Adipose tissue (tissue), 3 donors: ENCODE data around the gene NBDY. TPM values are rescaled to one million over a fixed set of nuclear protein-coding genes. Genes with fewer than 3 reads are reported as not detected.

ENCODE experiments used
- H3K27ac ChIP-seq: one replicate; pipeline ENCODE4 v1.5.1; 2013; ENCODE audit warnings: low read depth, low read length
- WGBS, 3 donors: extraction: QIAGEN DNeasy Blood & Tissue Kit; methylation state at CpG; one replicate each; pipeline ENCODE4 v1.1.7; 2013; 5-methylcytosine and 5-hydroxymethylcytosine counted together
- polyA plus RNA-seq, 3 donors: library from polyadenylated mRNA; stranded (reverse); fragments of 200-250 nt; gene quantifications; one replicate each; pipeline ENCODE4 v1.2.3, GENCODE V29; 2013
- donor health status: healthy with polysubstance abuse.
- donor health status: Bipolar disorder and iron deficiency.
- donor health status: healthy.

Gene NBDY
- polyA plus RNA-seq, 3 donors, result 8.1 to 47.9 (median 17.9) TPM

DNA sequence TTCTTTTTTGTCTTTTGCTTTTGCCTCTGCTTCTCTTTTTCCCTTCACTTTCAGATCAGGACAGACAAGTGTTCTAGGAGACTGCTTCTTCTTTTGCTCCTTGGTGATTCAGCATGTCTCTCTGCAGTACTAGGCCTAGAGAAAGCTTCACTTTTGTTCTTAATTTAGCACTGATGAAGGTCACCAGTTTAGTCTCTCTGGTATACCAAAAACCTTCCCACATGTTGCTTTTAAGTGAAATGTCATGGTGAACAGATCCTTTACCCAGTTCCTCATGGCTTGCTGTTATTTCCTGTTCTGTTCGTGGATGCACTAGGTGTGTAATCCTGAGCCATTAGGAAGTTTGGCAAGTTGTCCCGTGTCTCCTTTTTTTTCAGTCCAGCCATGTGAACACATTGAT, 53.3 kb downstream of the NBDY start:
- H3K27ac ChIP-seq, result no peak overlapping the region
- 12 to 64% (median 12%) methylated on average over 2 of the region's 2 CpGs for WGBS, 3 donors

DNA sequence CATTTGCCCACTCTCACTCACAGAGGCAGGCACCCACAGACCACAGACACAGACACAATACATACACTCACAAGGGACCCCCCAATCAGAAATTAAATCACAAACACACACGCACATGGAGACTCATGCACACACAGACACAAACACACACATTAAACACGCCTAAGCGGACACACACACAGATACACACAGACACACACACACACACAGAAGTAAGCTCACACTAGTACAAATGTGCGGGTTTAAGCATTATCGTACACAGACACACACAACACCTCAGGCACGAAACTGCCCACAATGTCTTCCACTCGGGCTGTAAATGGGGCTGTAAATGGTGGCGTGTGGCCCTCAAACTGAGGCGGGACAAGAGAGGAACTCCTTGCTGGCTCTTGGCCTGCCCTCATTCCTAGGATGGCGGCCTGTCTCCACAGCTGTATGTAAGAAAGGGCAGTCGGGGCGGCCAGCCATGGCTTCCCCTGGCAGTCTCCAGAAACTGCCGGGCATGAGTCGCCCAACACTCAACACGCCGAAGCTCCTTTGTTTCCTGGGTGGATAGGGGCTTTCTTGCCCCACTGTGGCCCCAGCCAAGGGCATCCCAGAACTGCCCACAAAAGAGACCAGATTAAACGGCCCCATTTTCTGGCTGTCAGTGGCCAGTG, 53.9 kb downstream of the NBDY start:
- WGBS, 3 donors, result 55 to 96% (median 93%) methylated on average over 16 to 17 of the region's 17 CpGs
- H3K27ac ChIP-seq, result no peak overlapping the region

DNA sequence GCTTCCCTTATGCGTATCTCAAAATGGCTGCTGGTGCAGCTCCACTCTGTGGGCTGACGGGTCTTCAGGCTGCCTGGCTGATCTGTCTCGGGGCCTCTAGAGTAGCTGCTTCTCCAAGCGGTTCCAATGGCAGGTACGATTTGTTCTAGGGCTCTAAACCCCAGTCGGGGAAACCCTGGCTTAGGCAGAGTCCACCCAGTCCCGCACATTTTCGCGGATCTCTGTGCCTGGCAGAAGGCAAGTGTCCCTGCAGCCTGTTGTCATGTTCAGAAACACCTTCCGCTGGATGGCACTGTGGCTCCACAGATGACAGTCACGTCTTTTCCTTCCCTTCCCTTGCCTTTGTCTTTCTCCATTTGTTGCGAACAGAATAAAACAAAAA, 54.4 kb downstream of the NBDY start:
- 49 to 96% (median 95%) methylated on average over 11 to 12 of the region's 12 CpGs for WGBS, 3 donors

DNA sequence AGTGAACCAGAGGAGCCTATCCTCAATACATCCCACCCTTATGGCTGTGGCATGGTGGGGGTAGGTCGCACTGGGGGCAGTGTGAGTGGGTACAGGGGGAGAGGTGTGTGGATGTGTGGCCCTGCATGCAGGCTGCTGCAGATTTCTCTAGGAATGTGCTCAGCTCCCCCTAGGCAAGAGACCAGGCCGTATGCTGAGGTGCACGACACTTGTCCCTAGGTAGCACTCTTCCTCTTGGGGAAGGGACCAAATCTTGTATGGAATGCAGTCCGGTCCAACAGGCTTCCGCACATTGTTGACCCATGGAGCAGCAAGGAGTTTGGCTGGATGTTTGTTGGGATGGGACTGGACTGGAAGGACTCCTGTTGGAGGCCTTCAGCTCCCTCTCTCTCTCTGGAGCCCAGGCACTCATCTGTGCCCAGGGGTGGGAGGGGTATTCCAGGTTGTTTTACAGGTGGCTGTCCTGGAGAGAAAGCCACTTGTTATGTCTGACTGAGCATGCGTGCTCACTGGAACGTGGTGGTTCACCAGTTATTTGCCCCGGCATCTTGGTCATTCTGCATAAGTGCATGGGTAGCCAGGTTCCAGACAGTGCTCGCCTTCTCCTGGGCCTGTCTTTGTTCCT, 55.1 kb downstream of the NBDY start:
- no peak overlapping the region for H3K27ac ChIP-seq
- WGBS, 3 donors, result 83 to 99% (median 95%) methylated on average over 9 of the region's 9 CpGs

More for the DNA sequence above, 54.4 kb downstream of the NBDY start:
- H3K27ac ChIP-seq, result no peak overlapping the region

DNA sequence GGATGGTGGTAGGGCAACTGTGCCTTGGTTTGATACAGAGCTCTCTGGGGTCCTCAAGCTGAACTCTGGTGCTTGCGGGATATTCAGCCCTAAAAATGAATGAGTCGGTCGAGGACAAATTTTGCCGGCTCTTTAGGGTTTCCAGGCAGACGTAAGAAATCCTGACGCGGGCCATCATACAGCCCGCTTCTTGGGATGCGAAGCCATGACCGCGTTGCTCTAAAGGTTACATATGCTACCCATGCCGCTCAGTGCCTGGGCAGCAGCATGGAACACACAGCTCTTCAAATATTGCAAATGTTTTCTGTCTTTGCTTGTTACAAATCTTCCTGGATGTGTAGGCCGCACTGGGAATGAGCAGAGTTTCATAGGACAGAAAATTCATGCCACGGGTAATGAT, 55.6 kb downstream of the NBDY start:
- WGBS, 3 donors, result 96 to 98% (median 97%) methylated on average over 14 of the region's 14 CpGs
- no peak overlapping the region for H3K27ac ChIP-seq

DNA sequence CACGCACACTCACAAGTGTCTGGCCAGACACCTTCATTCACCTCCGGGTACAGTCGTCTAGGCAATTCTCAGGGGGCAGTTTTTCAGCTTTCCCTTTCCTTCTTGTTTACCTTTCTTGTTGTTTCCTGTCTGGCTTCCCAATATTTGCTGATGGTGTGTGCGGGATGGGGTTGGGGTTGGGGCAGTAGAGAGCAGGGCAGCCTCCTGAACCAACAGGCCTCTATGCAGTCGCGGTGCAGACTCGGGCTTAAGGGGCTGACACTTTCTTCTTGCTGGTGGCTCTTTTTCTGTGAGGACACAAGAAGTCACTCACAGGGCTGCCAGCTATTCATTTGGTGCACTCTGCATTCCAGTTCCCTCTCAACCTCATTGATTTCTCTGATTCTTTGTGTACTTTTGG, 56.4 kb downstream of the NBDY start:
- no peak overlapping the region for H3K27ac ChIP-seq
- 66 to 89% (median 84%) methylated on average over 7 of the region's 7 CpGs for WGBS, 3 donors

DNA sequence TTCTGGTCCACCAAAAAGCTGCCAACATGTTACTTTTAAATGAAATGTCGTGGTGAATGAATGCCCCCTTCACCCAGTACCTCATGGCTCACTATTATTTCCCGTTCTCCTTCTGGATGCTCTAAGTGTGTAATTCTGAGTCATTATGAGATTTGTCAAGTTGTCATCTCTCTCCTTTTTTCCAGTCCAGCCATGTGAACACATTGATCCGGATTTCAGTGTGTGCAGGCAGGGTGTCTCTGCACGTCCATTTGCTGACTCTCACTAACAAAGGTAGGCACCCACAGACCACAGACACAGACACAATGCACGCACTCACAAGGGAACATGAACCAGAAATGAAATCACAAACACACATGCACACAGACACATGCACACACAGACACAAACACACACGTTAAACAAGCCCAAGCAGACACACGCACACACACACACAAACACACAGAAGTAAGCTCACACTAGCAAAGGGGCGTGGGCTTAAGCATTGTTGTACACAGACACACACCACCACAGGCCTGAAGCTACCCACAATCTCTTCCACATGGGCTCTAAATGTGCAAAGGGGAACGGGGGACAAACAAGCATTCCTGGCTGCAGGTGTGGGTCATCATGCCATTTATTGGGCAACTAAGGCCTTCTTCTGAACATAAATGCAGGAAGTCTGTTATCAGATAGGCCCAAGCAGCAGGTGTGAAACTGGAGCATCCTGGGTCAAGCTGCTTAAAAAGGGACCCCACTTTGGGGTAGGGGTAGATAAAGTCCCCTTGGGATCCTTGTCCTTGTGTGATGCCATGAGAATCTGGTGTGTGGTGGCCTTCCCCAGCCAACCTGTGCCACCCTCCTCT, 58.1 kb downstream of the NBDY start:
- 77 to 90% (median 88%) methylated on average over 9 of the region's 9 CpGs for WGBS, 3 donors
- no peak overlapping the region for H3K27ac ChIP-seq

DNA sequence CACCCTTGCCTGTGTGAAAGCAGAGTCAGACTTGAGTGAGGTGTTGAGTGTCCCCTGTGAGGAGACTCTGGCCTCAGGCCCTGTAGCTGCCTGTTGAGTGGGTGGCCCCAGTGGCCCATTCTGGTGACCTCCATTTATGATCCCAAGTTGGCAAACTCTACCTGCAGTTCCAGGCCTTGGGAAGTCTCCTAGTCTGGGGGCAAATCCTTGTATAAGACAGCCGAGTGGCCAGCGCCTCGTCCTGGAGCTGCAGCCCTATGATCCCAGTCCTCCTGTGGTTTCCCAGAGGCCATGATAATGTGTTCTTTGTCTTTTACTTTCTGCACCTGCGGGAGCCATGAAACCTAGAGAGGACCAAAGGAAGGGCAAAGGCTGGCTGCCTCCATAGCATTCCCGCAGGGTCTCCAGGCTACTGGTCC, 58.7 kb downstream of the NBDY start:
- H3K27ac ChIP-seq, result no peak overlapping the region
- WGBS, 3 donors, result 88 to 100% (median 97%) methylated on average over 5 of the region's 5 CpGs

DNA sequence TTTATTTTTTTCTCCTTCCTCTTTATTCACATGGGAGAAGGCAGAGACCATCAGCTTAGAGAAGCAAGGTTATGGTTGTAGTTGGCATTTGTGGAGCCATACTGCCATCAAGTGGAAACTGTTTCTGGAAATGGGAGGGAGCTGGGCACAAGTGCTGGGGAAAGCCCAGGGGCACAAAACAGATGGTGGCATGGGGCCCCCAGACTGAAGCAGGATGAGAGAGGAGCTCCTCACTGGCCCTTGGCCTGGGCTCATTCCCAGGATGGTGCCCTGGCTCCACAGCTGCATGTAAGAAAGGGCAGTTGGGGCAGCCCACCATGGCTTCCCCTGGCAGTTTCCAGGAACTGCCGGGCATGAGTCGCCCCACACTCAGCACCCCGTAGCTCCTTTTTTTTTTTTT, 59.2 kb downstream of the NBDY start:
- H3K27ac ChIP-seq, result no peak overlapping the region
- 42 to 49% (median 44%) methylated on average over 2 to 3 of the region's 3 CpGs for WGBS, 3 donors

DNA sequence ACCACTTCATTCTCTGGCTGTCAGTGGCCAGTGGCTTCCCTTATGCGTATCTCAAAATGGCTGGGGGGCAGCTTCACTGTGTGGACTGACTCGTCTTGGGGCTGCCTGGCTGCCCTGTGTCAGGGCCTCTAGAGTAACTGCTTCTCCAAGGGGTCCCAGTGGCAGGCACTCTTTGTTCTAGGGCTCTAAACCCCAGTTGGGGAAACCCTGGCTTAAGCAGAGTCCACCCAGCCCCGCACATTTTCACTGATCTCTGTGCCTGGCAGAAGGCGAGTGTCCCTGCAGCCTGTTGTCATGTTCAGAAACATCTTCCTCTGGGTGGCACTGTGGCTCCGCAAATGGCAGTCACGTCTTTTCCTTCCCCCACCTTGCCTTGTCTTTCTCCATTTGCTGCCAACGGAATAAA, 59.7 kb downstream of the NBDY start:
- H3K27ac ChIP-seq, result no peak overlapping the region
- 49 to 97% (median 50%) methylated on average over 7 of the region's 7 CpGs for WGBS, 3 donors

DNA sequence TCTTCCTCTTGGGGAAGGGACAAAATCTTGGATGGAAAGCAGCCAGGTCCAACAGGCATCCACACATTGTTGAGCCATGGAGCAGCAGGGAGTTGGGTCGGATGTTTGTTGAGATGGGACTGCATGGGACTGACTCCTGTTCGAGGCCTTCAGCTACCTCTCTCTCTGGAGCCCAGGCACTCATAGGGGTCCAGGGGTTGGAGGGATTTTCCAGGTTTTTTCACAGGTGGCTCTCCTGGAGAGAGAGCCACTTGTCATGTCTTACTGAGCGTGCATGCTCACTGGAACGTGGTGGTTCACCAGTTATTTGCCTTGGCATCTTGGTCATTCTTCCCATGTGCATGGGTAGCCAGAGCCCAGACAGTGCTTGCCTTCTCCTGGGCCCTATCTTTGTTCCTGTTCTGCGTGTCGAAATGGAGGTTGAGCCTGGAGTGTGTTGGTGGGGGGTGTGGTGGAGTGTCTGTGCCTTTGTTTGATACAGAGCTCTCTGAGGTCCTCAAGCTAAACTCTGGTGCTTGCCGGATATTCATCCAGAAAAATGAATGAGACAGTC, 60.6 kb downstream of the NBDY start:
- 78 to 86% (median 84%) methylated on average over 6 to 7 of the region's 7 CpGs for WGBS, 3 donors
- no peak overlapping the region for H3K27ac ChIP-seq

DNA sequence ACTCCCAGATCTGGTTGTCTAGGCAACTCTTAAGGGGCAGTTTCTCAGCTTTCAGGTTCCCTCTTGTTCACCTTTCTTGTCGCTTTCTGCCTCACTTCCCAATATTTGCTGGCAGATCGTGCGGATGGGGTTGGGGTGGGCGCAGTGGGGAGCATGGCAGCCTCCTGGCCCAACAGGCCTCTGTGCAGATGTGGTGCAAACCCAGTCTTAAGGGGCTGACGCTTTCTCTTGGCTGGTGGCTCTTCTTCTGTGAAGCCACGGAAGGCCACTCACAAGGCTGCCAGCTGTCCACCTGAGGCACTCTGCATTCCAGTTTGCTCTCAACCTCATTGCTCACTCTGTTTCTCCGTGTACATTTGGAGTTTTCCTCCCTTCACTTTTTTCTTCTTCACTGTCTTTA, 61.7 kb downstream of the NBDY start:
- WGBS, 3 donors, result 93 to 98% (median 94%) methylated on average over 6 to 7 of the region's 7 CpGs
- H3K27ac ChIP-seq, result no peak overlapping the region

DNA sequence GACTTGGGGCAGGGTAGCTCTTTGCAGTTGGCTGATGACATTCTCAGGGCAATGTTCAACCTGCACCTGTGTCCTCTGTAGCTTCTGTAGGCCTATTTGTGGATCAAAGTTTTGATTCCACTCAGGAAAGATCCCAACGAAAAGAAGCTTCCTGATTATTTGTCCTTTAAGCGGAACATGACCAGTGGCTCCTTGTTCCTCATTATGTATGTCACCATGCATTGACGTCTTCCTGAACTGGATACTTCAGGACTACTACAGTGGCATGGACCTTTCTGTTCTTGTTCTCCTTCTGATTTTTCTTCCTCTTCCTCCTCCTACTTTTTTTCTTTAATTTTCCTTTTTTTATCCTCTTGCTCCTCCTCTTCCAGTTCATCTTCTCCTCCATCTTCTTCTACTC, 62.4 kb downstream of the NBDY start:
- H3K27ac ChIP-seq, result no peak overlapping the region
- 40 to 83% (median 61%) methylated on average over 3 of the region's 3 CpGs for WGBS, 3 donors

DNA sequence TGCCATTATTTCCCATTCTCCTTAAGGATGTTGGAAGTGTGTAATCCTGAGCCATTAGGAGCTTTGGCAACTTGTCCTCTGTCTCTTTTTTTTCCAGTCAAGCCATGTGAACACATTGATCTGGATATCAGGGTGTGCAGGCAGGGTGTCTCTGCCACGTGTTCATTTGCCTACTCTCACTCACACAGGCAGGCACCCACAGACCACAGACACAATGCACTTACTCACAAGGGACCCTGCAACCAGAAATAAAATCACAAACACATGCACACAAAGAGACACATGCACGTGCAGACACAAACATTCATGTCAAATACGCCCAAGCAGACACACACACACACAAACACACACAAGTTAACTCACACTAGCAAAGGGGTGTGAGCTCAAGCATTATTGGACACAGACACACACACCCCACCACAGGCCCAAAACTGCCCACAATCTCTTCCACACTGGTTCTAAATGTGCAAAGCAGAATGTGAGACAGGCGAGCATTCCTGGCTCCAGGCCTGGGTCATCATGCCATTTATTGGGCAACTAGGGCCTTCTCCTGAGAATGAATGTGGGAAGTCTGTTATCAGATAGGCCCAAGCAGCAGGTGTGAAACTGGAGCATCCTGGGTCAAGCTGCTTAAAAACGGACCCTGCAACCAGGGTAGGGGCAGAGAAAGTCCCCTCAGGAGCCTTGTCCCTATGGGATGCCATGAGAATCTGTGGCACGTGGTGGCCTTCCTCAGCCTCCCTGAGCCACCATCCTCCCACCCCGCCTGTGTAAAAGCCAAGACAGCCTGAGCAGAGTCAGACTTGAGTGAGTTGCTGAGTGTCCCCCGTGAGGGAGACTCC, 63.4 kb downstream of the NBDY start:
- WGBS, 3 donors, result 84 to 87% (median 86%) methylated on average over 8 of the region's 8 CpGs
- no peak overlapping the region for H3K27ac ChIP-seq

DNA sequence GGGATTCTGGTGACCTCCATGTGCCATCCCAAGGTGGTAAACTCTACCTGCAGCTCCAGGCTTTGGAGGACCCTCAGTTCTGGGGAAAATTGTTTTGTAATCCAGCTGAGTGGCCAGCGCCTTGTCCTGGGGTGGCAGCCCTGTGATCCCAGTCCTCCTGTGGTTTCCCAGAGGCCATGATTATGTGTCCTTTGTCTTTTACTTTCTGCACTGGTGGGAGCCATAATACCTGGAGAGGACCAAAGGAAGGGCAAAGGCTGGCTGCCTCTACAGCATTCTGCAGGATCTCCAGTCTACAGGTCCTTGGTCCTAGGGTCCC, 64.0 kb downstream of the NBDY start:
- H3K27ac ChIP-seq, result no peak overlapping the region
- 100% methylated on average over 1 of the region's 1 CpG for WGBS, 3 donors

DNA sequence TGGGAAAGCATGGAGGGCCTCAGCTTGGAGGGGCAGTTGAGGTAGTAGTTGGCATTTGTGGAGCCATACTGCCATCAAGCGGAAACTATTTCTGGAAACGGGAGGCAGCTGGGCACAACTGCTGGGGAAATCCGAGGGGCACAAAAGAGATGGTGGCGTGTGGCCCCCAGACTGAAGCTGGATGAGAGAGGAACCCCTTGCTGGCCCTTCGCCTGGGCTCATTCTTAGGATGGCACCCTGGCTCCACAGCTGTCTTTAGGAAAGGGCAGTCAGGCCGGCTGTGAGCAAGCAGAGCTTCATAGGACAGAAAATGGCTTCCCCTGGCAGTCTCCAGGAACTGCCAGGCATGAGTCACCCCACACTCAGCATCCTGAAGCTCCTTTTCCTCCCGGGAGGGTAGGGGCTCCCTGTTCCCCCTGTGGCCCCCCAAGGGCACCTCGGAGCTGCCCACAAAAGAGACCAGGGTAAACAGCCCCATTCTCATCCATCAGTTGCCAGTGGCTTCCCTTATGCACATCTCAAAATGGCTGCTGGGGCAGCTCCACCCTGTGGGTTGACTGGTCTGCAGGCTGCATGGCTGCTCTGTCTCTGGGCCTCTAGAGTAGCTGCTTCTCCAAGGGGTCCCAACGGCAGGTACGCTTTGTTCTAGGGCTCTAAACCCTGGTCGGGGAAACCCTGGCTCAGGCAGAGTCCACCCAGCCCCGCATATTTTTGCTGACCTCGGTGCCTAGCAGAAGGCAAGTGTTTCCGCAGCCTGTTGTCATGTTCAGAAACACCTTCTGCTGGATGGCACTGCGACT, 64.7 kb downstream of the NBDY start:
- H3K27ac ChIP-seq, result no peak overlapping the region
- 80 to 96% (median 88%) methylated on average over 13 to 15 of the region's 15 CpGs for WGBS, 3 donors

DNA sequence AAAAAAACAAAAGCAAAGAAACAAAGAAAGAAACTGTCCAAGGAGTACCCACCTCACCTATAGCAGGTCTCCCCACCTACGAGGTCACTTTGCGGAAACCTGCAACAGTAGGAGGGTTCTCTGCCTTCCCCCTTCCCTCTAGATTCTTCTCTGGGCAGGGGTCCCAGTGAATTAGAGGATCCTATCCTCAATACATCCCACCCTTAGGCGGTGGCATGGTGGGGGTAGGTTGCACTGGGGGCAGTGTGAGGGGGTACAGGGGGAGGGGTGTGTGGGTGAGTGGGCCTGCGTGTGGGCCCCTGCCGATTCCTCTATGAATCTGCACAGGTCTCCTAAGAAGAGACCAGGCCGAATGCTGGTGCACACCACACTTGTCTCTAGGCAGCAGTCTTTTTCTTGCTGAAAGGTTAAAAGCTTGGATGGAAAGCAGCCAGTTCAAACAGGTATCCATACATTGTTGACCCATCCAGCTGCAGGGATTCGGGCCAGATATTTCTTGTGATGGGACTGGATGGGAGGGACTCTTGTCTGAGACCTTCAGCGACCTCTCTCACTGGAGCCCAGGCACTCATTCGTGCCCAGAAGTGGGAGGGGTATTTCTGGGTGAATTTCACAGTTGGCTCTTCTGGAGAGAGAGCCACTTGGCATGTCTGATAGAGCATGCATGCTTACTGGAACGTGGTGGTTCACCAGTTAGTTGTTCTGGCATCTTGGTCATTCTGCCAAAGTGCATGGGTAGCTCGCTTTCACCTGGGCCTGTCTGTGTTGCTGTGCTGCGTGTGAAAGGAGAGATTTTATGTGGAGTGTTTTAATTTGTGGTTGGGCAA, 65.6 kb downstream of the NBDY start:
- 79 to 83% (median 82%) methylated on average over 12 of the region's 12 CpGs for WGBS, 3 donors
- H3K27ac ChIP-seq, result no peak overlapping the region
